IMR-90 (cell line): ENCODE measurements around the gene ARMH1. TPM values are rescaled to one million over a fixed set of nuclear protein-coding genes. Genes with fewer than 3 reads are reported as not detected.

ENCODE experiments used
- ATAC-seq: fragments of 200-7000 bp; cut with Tn5 transposase; 2 replicates; pipeline ENCODE4 v1.9.1; 2020; ENCODE audit warnings: low read depth, mild to moderate bottlenecking, moderate library complexity
- BruUV-seq: library from RNA; stranded (reverse); fragments of 400-500 nt; replicated peaks from 2 replicates; lab custom pipeline; 2021; lab: Mats Ljungman, UMichigan
- CTCF ChIA-PET: fragments of 300-600 bp; formaldehyde crosslinking; extraction: SDS; loops from one replicate; lab custom pipeline; 2021; ENCODE audit warnings: antibody characterized with exemption; lab: Yijun Ruan, JAX
- POLR2A ChIA-PET: fragments of 300-600 bp; sonication (Branson Sonifier 250); formaldehyde crosslinking; loops from one replicate; lab custom pipeline; 2022; ENCODE audit warnings: antibody characterized with exemption; ENCODE audit not compliant: unreplicated experiment; lab: Charles Lee
- DNase-seq: peaks from one replicate; pipeline ENCODE4 v3.0.0; 2013
- H2AFZ ChIP-seq: replicated peaks from 2 replicates; pipeline ENCODE3; 2013; ENCODE audit warnings: low read length, mild to moderate bottlenecking; ENCODE audit not compliant: poor library complexity
- H2AK5ac ChIP-seq: 2 replicates; pipeline ENCODE4 v1.6.1; 2013; ENCODE audit warnings: low read depth, low read length, inconsistent platforms
- H2AK9ac ChIP-seq: replicated peaks from 2 replicates; pipeline ENCODE3; 2013; ENCODE audit warnings: mild to moderate bottlenecking, low read depth, low read length, moderate library complexity; ENCODE audit not compliant: poor library complexity
- H2BK120ac ChIP-seq: 2 replicates; pipeline ENCODE4 v1.6.1; 2013; ENCODE audit warnings: low read depth, low read length, inconsistent platforms
- H2BK15ac ChIP-seq: 3 replicates; pipeline ENCODE4 v1.6.1; 2013; ENCODE audit warnings: low read depth, low read length, inconsistent platforms
- H2BK20ac ChIP-seq: 2 replicates; pipeline ENCODE4 v1.6.1; 2013; ENCODE audit warnings: low read depth, mild to moderate bottlenecking, inconsistent platforms, low read length, moderate library complexity
- H2BK5ac ChIP-seq: 2 replicates; pipeline ENCODE4 v1.6.1; 2013; ENCODE audit warnings: mild to moderate bottlenecking, low read depth, low read length, inconsistent platforms; ENCODE audit not compliant: poor library complexity, severe bottlenecking
- H3K14ac ChIP-seq: replicated peaks from 2 replicates; pipeline ENCODE4 v1.6.1; 2013; ENCODE audit warnings: low read depth, low read length, inconsistent platforms
- H3K18ac ChIP-seq: 2 replicates; pipeline ENCODE4 v1.6.1; 2013; ENCODE audit warnings: low read depth, low read length, control low read depth
- H3K23ac ChIP-seq: 2 replicates; pipeline ENCODE4 v1.6.1; 2013; ENCODE audit warnings: low read depth, low read length, inconsistent platforms
- H3K27ac ChIP-seq: 2 replicates; pipeline ENCODE4 v1.5.1; 2013; ENCODE audit warnings: mild to moderate bottlenecking, control low read depth, low read length; ENCODE audit not compliant: insufficient read depth
- H3K27me3 ChIP-seq: 2 replicates; pipeline ENCODE4 v1.6.1; 2013; ENCODE audit warnings: low read length; ENCODE audit not compliant: control insufficient read depth, insufficient read depth
- H3K36me3 ChIP-seq: 2 replicates; pipeline ENCODE4 v1.6.1; 2013; ENCODE audit warnings: low read length, mixed read lengths; ENCODE audit not compliant: control insufficient read depth, insufficient read depth
- H3K4ac ChIP-seq: 2 replicates; pipeline ENCODE4 v1.6.1; 2013; ENCODE audit warnings: low read depth, low read length, inconsistent platforms
- H3K4me1 ChIP-seq: 2 replicates; pipeline ENCODE4 v1.6.1; 2013; ENCODE audit warnings: low read length, mixed read lengths; ENCODE audit not compliant: control insufficient read depth, insufficient read depth
- H3K4me2 ChIP-seq: 2 replicates; pipeline ENCODE4 v1.6.1; 2013; ENCODE audit warnings: low read depth, mild to moderate bottlenecking, control low read depth, low read length, moderate library complexity
- H3K4me3 ChIP-seq: 2 replicates; pipeline ENCODE4 v1.5.1; 2013; ENCODE audit warnings: low read depth, mild to moderate bottlenecking, control low read depth, low read length, moderate library complexity; ENCODE audit not compliant: insufficient read depth
- H3K56ac ChIP-seq: 2 replicates; pipeline ENCODE4 v1.6.1; 2013; ENCODE audit warnings: low read length, inconsistent platforms; ENCODE audit not compliant: insufficient read depth; ENCODE audit errors: extremely low read depth
- H3K79me1 ChIP-seq, 2 experiments: 2 replicates each; pipeline ENCODE4 v1.6.1; 2013; ENCODE audit warnings: low read length in 2 of 2, inconsistent platforms in 1 of 2, low read depth in 1 of 2
- H3K9ac ChIP-seq: 2 replicates; pipeline ENCODE4 v1.6.1; 2013; ENCODE audit warnings: low read depth, low read length, control low read depth
- H3K9me1 ChIP-seq: 2 replicates; pipeline ENCODE4 v1.6.1; 2013; ENCODE audit warnings: low read length, inconsistent platforms; ENCODE audit not compliant: insufficient read depth
- H3K9me3 ChIP-seq: 2 replicates; pipeline ENCODE4 v1.6.1; 2013; ENCODE audit warnings: low read length; ENCODE audit not compliant: control insufficient read depth, insufficient read depth
- H4K20me1 ChIP-seq: 2 replicates; pipeline ENCODE4 v1.6.1; 2013; ENCODE audit warnings: low read length, inconsistent platforms; ENCODE audit not compliant: insufficient read depth
- H4K5ac ChIP-seq: 2 replicates; pipeline ENCODE4 v1.6.1; 2013; ENCODE audit warnings: mild to moderate bottlenecking, low read depth, low read length, control low read depth
- H4K8ac ChIP-seq, 2 experiments: 2 replicates each; pipeline ENCODE4 v1.6.1; 2013; ENCODE audit warnings: low read depth in 2 of 2, low read length in 2 of 2, control low read depth in 1 of 2, inconsistent platforms in 1 of 2
- H4K91ac ChIP-seq: 2 replicates; pipeline ENCODE4 v1.6.1; 2013; ENCODE audit warnings: low read depth, low read length, inconsistent platforms; ENCODE audit not compliant: insufficient read depth
- BHLHE40 ChIP-seq: fragments of 150-350 bp; IDR thresholded peaks from 2 replicates; pipeline ENCODE4 v1.6.1; 2016; ENCODE audit warnings: mild to moderate bottlenecking, low read depth, low read length
- CEBPB ChIP-seq: IDR thresholded peaks from 2 replicates; pipeline ENCODE4 v1.6.1; 2012; ENCODE audit warnings: low read depth, low read length, improper control_type of control experiment
- ELK1 ChIP-seq: fragments of 150-350 bp; IDR thresholded peaks from 2 replicates; pipeline ENCODE4 v1.6.1; 2016; ENCODE audit warnings: low read depth, mild to moderate bottlenecking, low read length, moderate library complexity, borderline replicate concordance
- FOS ChIP-seq: fragments of 150-350 bp; IDR thresholded peaks from 2 replicates; pipeline ENCODE4 v1.6.1; 2016; ENCODE audit warnings: low read depth, low read length
- MAFK ChIP-seq: IDR thresholded peaks from 2 replicates; pipeline ENCODE4 v1.6.1; 2012; ENCODE audit warnings: low read depth, low read length, improper control_type of control experiment
- MAZ ChIP-seq: IDR thresholded peaks from 2 replicates; pipeline ENCODE4 v1.6.1; 2012; ENCODE audit warnings: low read depth, mild to moderate bottlenecking, low read length, improper control_type of control experiment, moderate library complexity, borderline replicate concordance
- MXI1 ChIP-seq: IDR thresholded peaks from 2 replicates; pipeline ENCODE4 v1.6.1; 2012; ENCODE audit warnings: low read depth, mild to moderate bottlenecking, low read length, moderate library complexity, borderline replicate concordance
- NFE2L2 ChIP-seq: fragments of 150-350 bp; IDR thresholded peaks from 2 replicates; pipeline ENCODE4 v1.6.1; 2016; ENCODE audit warnings: low read depth, mild to moderate bottlenecking, low read length
- POLR2A ChIP-seq: IDR thresholded peaks from 2 replicates; pipeline ENCODE4 v1.6.1; 2012; ENCODE audit warnings: mild to moderate bottlenecking, low read depth, low read length
- RAD21 ChIP-seq: IDR thresholded peaks from 2 replicates; pipeline ENCODE4 v1.6.1; 2012; ENCODE audit warnings: low read length, improper control_type of control experiment
- RCOR1 ChIP-seq: IDR thresholded peaks from 2 replicates; pipeline ENCODE4 v1.6.1; 2012; ENCODE audit warnings: mild to moderate bottlenecking, low read length, improper control_type of control experiment; ENCODE audit not compliant: insufficient replicate concordance
- RFX5 ChIP-seq: IDR thresholded peaks from 2 replicates; pipeline ENCODE4 v1.8.0; 2012; ENCODE audit warnings: low read depth, mild to moderate bottlenecking, low read length, moderate library complexity
- USF2 ChIP-seq: fragments of 150-350 bp; IDR thresholded peaks from 2 replicates; pipeline ENCODE4 v1.6.1; 2017; ENCODE audit warnings: mild to moderate bottlenecking, antibody characterized with exemption, low read length, low read depth
- WGBS, 2 experiments: methylation state at CpG; one replicate each; pipeline versions ENCODE4 v1.1.5 to v1.1.7; 2013; ENCODE audit warnings: missing lambda C conversion rate in 2 of 2; ENCODE audit not compliant: insufficient read length in 1 of 2; ENCODE audit errors: extremely low coverage in 2 of 2; 5-methylcytosine and 5-hydroxymethylcytosine counted together
- dilution Hi-C: fragments of 300-500 bp; cut with HindIII; formaldehyde crosslinking; loops from one replicate; pipeline ENCODE4 v1.14.3; 2018; ENCODE audit warnings: low sequenced_read_pairs; ENCODE audit not compliant: unreplicated experiment
- in situ Hi-C: fragments of 300-500 bp; cut with MboI; formaldehyde crosslinking; loops from 3 replicates; pipeline ENCODE4 v1.14.3; 2019; ENCODE audit warnings: low sequenced_read_pairs, inconsistent platforms, mixed read lengths
- intact Hi-C: fragments of 100-400 bp; cut with micrococcal nuclease; formaldehyde crosslinking; loops from 2 replicates; pipeline ENCODE4 v1.10.0; 2022
- polyA plus RNA-seq, 3 experiments: library from polyadenylated mRNA; depleted of rRNA; stranded (reverse); fragments of >200 nt; gene quantifications; 2 replicates each; pipeline ENCODE4 v1.2.3, GENCODE V29; 2012; ENCODE audit warnings: low replicate concordance in 1 of 3
- total RNA-seq: library from RNA; depleted of rRNA; stranded (reverse); fragments of >200 nt; gene quantifications from 2 replicates; pipeline ENCODE4 v1.2.3, GENCODE V29; 2012

ARMH1 gene
- total and polyA plus RNA-seq, 2 of the 4 experiments (the other 2 are of a cell fraction) = 0.36 to 0.72 TPM

GRCh38 chr1:44649788-44650158 is 24.7 kb upstream of the ARMH1 start:
- Histone ChIP-seq H3K9me1 (peaks cover 16% of the 10 kb centered on the region), H3K36me3 (peaks cover 36% of the 10 kb centered on the region), H3K23ac (no peak overlapping the region), H2AFZ (no peak overlapping the region), H3K4me2 (no peak overlapping the region), H3K27ac (no peak overlapping the region), H4K91ac (no peak overlapping the region), H4K20me1 (peaks cover 36% of the 10 kb centered on the region), H3K14ac (no peak overlapping the region), H2BK5ac (no peak overlapping the region), H3K4me3 (no peak overlapping the region), H2BK15ac (no peak overlapping the region), H3K27me3 (no peaks in the 10 kb centered on the region), H2BK20ac (no peak overlapping the region), H2AK9ac (no peak overlapping the region), H3K4me1 (peaks cover 15% of the 10 kb centered on the region), H3K79me1 (peaks cover 0 to 12% of the 10 kb centered on the region in 2 experiments; a peak in 3 of 4 replicates), H3K56ac (no peak overlapping the region), H2BK120ac (no peak overlapping the region), H3K9me3 (no peaks in the 10 kb centered on the region), H3K9ac (no peak overlapping the region), H4K8ac (no peak overlapping the region), H3K4ac (no peak overlapping the region), H3K18ac (no peak overlapping the region), H4K5ac (no peak overlapping the region), H2AK5ac (no peak overlapping the region)
- ATAC-seq (no peak), DNase-seq (no peak)
- intact Hi-C loops (loop anchor here (5.0 kb wide), 1 partner anchor 322 kb away; no protein-coding TSS in a partner anchor), dilution Hi-C loops (no loop called here), in situ Hi-C loops (loop anchor here (5.0 kb wide), 2 partner anchors 42 to 272 kb away; no protein-coding TSS in a partner anchor)
- ChIA-PET POLR2A (no interaction called here), CTCF (no interaction called here)
- WGBS, 2 experiments = no CpG with 5 or more reads among the region's 13 CpGs
- no peak for TF ChIP-seq USF2
- no peak for TF ChIP-seq ELK1
- no peak for TF ChIP-seq RAD21
- no peak for TF ChIP-seq MAZ
- no peak for TF ChIP-seq MXI1
- no peak for TF ChIP-seq CEBPB
- no peak for TF ChIP-seq FOS
- TF ChIP-seq MAFK = no peak
- no peak for TF ChIP-seq NFE2L2
- TF ChIP-seq BHLHE40 = no peak
- no peak for TF ChIP-seq RCOR1
- no peak for TF ChIP-seq RFX5
- no peak for TF ChIP-seq POLR2A
- no TSS peak for BruUV-seq
